A673 (cell line): Measurements from ENCODE around the gene TEAD1.

ENCODE experiments used
- CTCF ChIP-seq: fragments of 300-800, 200-600 bp; sonication (generic); conservative IDR thresholded peaks from 2 replicates; pipeline ENCODE4 v1.5.1; 2017; ENCODE audit warnings: low read depth, mild to moderate bottlenecking, antibody characterized with exemption, low read length, moderate library complexity, mixed read lengths
- EZH2 ChIP-seq: fragments of 200-600 bp; sonication (generic); IDR thresholded peaks from 2 replicates; pipeline ENCODE4 v1.6.1; 2017; ENCODE audit warnings: borderline replicate concordance, low read depth, mild to moderate bottlenecking, mixed read lengths, antibody characterized with exemption, low read length; ENCODE audit not compliant: poor library complexity, severe bottlenecking

GRCh38 chr11:12789054-12789453 lies 114.8 kb downstream of the TEAD1 start:
- TF ChIP-seq CTCF: no peak
- no peak for TF ChIP-seq EZH2
